Thoracic aorta (tissue), 2 donors: ENCODE data around the gene RPUSD4. TPM values are rescaled to one million over a fixed set of nuclear protein-coding genes. Genes with fewer than 3 reads are reported as not detected.

Experiments used
- ATAC-seq: fragments of 150-250 bp; one replicate; pipeline ENCODE4 v1.8.0; 2017; ENCODE audit warnings: low read depth; ENCODE audit not compliant: insufficient number of reproducible peaks, low FRiP score
- DNase-seq: peaks from one replicate; pipeline ENCODE4 v3.0.0-alpha.2; 2020; ENCODE audit warnings: low spot score
- H3K27ac ChIP-seq, 2 donors: fragments of 200-600 bp; sonication (generic); 1 replicate in 1 of 2; 2 replicates in 1 of 2; pipeline ENCODE4 v1.5.1; 2016; ENCODE audit warnings: mild to moderate bottlenecking in 2 of 2, moderate library complexity in 2 of 2
- H3K27me3 ChIP-seq: fragments of 200-600 bp; sonication (generic); replicated peaks from 2 replicates; pipeline ENCODE4 v1.6.0; 2016; ENCODE audit warnings: mild to moderate bottlenecking; ENCODE audit not compliant: insufficient read depth
- H3K36me3 ChIP-seq: fragments of 200-600 bp; sonication (generic); one replicate; pipeline ENCODE4 v1.5.1; 2016
- H3K4me1 ChIP-seq, 2 donors: fragments of 200-600 bp; sonication (generic); 1 replicate in 1 of 2; 2 replicates in 1 of 2; pipeline versions ENCODE4 v1.5.1 to v1.6.0; 2016; ENCODE audit warnings: low read depth in 2 of 2, mild to moderate bottlenecking in 1 of 2; ENCODE audit not compliant: control insufficient read depth in 1 of 2
- H3K4me3 ChIP-seq: fragments of 200-600 bp; sonication (generic); 2 replicates; pipeline ENCODE4 v1.5.1; 2016; ENCODE audit warnings: mild to moderate bottlenecking
- H3K9me3 ChIP-seq: fragments of 200-600 bp; sonication (generic); 2 replicates; pipeline ENCODE4 v1.5.1; 2016
- total RNA-seq, 2 donors: library from RNA; depleted of rRNA; stranded (reverse); fragments of >200 nt; gene quantifications; one replicate each; pipeline versions ENCODE4 v1.1.0 to v1.2.3, GENCODE V29; 2016
- TF ChIP-seq, protein P1 (sequence below): fragments of 200-600 bp; sonication (generic); IDR thresholded peaks from one replicate; pipeline ENCODE4 v1.5.1; 2019; ENCODE audit warnings: antibody characterized with exemption

The RPUSD4 gene
- total RNA-seq, 2 donors from 2014 or later, result 6.0 to 34.8 TPM

DNA sequence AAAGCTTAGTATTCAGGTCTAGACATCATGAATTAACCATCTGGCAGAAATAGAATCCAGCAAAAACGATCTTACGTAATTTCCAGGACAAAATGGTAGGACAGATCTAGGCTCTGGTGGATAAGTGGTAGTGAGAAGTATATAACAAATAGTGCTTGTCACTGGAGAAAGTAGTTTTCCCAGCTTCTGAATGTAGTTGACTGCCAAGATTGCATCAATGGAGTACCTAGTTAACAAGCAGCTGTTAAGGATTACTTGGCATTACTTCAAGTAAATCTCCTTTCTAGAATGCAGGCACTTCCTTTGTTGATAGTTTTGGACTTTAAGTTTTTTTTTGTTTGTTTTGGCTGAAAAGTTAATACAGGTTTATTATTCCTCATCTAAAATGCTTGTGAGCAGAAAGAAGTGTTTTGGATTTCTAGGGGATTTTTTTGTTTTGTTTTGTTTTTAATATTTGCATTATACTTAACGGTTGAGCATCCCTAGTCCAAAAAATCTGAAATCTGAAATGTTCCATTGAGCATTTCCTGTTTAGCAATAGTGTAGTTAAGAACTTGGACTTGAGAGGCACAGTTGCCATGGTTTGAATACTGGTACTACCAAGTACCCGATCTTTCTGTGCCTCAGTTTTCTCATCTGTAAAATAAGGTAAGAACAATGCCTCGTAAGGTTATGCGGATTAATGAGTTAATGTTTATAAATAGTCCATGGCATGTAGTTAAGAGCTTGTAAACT, 20.4 kb upstream of the RPUSD4 start:
- H3K27ac ChIP-seq, result no peak overlapping the region
- no peaks in the 10 kb centered on the region for H3K36me3 ChIP-seq
- H3K4me3 ChIP-seq, result no peak overlapping the region
- H3K4me1 ChIP-seq, result no peaks in the 10 kb centered on the region
- TF ChIP-seq, protein P1, sequence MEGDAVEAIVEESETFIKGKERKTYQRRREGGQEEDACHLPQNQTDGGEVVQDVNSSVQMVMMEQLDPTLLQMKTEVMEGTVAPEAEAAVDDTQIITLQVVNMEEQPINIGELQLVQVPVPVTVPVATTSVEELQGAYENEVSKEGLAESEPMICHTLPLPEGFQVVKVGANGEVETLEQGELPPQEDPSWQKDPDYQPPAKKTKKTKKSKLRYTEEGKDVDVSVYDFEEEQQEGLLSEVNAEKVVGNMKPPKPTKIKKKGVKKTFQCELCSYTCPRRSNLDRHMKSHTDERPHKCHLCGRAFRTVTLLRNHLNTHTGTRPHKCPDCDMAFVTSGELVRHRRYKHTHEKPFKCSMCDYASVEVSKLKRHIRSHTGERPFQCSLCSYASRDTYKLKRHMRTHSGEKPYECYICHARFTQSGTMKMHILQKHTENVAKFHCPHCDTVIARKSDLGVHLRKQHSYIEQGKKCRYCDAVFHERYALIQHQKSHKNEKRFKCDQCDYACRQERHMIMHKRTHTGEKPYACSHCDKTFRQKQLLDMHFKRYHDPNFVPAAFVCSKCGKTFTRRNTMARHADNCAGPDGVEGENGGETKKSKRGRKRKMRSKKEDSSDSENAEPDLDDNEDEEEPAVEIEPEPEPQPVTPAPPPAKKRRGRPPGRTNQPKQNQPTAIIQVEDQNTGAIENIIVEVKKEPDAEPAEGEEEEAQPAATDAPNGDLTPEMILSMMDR, result no peak
- ATAC-seq (no peak), DNase-seq (no peak)
- H3K9me3 ChIP-seq, result no peaks in the 10 kb centered on the region
- H3K27me3 ChIP-seq, result no peaks in the 10 kb centered on the region

DNA sequence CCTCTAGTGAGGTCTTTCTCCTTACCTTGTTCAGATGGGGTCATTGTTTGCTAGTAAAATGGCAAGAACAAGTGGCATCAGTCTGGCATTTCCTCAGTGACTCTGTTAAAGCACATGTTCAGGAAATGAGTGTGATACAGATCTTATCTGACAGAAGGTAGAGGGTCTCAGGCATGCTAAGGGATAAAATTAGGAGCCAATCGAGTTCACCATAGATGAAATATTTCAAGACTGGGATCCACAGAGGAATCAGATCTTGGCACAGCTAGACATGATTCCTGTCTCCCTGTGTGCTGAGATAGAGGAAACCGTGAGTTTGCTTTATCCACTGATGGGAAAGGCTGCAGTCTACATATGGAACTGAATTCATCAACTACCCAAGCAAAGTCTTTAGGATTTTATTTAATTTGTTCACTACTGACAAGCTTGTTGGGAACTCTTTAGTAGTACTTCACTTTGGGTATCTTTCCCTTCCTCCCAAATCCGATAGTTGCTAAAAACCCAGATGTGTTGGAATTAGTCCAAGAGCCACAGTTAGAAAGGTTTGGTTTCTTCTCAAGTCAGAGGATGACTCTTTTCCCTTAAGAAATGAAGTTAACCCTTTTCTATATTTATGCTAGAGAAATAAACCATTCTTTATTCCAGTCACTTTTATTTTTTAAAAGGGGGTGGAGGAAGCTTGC, 18.5 kb upstream of the RPUSD4 start:
- H3K9me3 ChIP-seq, result no peaks in the 10 kb centered on the region
- no peak overlapping the region for H3K4me3 ChIP-seq
- ATAC-seq (no peak), DNase-seq (no peak)
- H3K27me3 ChIP-seq, result no peaks in the 10 kb centered on the region
- TF ChIP-seq, protein P1, result no peak
- no peak overlapping the region for H3K27ac ChIP-seq
- no peaks in the 10 kb centered on the region for H3K4me1 ChIP-seq
- no peaks in the 10 kb centered on the region for H3K36me3 ChIP-seq

DNA sequence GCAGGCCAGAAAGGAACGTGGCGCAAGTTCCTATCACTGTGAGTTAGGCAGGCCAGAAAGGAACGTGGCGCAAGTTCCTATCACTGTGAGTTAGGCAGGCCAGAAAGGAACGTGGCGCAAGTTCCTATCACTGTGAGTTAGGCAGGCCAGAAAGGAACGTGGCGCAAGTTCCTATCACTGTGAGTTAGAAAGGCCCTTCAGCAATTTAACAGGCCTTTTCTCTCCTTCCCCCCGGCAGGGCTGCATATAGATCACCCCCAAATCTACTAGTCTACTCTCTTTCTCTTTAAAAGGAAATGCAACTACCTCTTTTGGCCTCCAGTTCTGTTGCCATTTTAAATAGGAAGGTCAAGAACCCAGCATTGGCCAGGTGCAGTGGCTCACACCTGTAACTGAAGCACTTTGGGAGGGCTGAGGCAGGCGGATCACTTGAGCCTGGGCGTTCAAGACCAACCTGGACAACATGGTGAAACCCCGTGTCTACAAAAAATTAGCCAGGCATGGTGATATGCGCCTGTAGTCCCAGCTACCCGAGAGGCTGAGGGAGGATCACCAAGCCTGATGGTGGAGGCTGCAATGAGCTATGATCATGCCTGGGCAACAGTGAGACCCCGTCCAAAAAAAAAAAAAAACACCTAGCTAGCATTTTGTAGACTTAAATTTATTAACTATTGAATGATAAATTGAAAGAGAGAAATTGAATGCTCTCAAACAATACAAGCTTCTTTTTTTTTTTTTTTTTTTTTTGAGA, 15.1 kb upstream of the RPUSD4 start:
- H3K9me3 ChIP-seq, result no peaks in the 10 kb centered on the region
- TF ChIP-seq, protein P1, result no peak
- ATAC-seq, result no peak
- no peak overlapping the region for H3K27ac ChIP-seq
- H3K4me3 ChIP-seq, result no peak overlapping the region
- no peaks in the 10 kb centered on the region for H3K27me3 ChIP-seq
- H3K36me3 ChIP-seq, result no peaks in the 10 kb centered on the region
- no peak for DNase-seq
- no peaks in the 10 kb centered on the region for H3K4me1 ChIP-seq

DNA sequence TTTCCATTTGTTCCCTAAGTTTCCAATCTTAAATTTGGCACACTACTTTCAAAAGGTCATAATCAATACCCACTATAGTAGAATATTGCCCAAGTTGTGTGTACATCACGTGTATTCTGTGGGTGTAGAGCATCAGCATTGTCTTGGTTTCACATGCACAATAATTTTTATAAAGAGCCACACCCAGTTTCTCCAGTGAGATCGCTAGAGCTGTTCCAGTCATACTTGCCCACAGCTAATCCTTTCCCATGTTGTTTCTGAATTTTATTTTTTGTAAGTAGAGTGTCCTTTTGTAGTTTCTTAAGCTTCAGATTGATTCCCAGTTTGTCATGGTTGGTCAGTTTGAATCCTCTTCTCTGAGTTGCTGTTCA, 13.8 kb upstream of the RPUSD4 start:
- H3K9me3 ChIP-seq, result no peaks in the 10 kb centered on the region
- ATAC-seq (no peak), DNase-seq (no peak)
- H3K27ac ChIP-seq, result no peak overlapping the region
- TF ChIP-seq, protein P1, result no peak
- H3K36me3 ChIP-seq, result no peaks in the 10 kb centered on the region
- no peak overlapping the region for H3K4me3 ChIP-seq
- H3K4me1 ChIP-seq, result no peaks in the 10 kb centered on the region
- H3K27me3 ChIP-seq, result no peaks in the 10 kb centered on the region

DNA sequence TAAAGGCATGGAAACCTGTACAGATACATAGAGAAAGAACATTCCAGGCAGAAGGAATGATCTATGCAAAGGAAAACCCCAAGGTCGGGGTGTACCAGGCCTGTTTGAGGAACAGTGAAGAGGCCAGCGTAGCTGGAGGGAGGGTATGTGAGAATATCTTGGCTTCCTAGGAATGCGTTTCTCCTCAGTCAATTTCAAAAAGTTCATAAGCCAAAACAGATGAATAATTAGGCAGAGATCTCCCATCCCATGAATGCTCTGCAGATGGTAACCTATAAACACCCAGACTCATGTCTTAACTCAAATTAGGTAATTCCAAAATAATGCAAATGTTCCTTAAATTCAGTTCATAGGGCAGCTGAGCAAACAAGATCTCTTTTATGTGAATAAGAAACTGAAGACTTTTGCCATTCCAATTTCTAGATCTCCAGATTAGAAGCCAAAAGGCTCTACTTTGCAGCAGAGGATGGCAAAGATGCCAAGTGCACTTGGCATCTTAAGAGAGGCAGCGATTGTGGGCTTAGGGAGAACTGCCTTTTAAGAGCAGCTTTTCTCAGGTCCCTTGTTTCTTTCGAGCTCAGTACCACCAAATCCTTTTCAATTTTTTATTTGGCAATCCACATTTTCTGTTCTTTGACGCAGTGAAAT, 13.3 kb upstream of the RPUSD4 start:
- ATAC-seq, result no peak
- Histone ChIP-seq H3K4me3 (no peak overlapping the region), H3K27ac (no peak overlapping the region), H3K4me1 (no peaks in the 10 kb centered on the region), H3K36me3 (no peaks in the 10 kb centered on the region), H3K9me3 (no peaks in the 10 kb centered on the region), H3K27me3 (no peaks in the 10 kb centered on the region)
- no peak for DNase-seq
- TF ChIP-seq, protein P1, result no peak
